Subcutaneous adipose tissue (tissue), 4 donors: ENCODE results near the gene F5. TPM values are rescaled to one million over a fixed set of nuclear protein-coding genes. Genes with fewer than 3 reads are reported as not detected.

Source experiments
- total RNA-seq, 4 donors: library from RNA; depleted of rRNA; stranded (reverse); fragments of >200 nt; gene quantifications; one replicate each; pipeline ENCODE4 v1.1.0, GENCODE V29; 2016
- TF ChIP-seq, protein P1 (sequence below): fragments of 450-650 bp; IDR thresholded peaks from one replicate; pipeline ENCODE4 v1.5.1; 2016; ENCODE audit warnings: low read depth, mild to moderate bottlenecking, control low read depth, antibody characterized with exemption, moderate library complexity

The F5 gene
- total RNA-seq, 4 donors from 2014 or later, result 2.3 to 16.3 (median 8.2) TPM

DNA sequence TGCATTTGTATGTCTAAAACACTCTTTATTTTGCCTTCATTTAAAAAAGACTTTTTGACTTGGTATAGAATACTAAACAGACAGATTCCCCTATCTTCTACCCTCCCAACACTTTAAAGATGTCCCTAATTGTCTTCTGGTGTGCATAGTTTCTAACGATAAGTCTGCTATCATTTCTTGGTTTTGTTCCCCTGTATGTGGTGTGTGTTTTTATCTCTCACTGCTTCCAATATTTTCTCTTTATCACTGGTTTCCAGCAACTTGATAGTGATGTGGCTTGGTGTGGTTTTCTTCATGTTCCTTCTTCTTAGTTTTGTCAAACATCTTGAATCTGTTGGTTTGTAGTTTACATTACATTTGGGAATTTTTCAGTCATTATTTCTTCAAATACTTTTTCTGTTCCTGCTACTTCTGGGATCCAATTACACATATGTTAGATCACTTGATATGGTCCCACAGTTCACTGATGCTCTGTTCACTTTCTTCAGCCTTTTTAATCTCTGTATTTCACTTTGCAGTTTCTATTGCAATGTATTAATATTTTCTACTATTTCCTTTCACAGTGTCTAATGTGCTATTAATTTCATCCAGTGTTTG is 23.2 kb downstream of the F5 start:
- TF ChIP-seq, protein P1, sequence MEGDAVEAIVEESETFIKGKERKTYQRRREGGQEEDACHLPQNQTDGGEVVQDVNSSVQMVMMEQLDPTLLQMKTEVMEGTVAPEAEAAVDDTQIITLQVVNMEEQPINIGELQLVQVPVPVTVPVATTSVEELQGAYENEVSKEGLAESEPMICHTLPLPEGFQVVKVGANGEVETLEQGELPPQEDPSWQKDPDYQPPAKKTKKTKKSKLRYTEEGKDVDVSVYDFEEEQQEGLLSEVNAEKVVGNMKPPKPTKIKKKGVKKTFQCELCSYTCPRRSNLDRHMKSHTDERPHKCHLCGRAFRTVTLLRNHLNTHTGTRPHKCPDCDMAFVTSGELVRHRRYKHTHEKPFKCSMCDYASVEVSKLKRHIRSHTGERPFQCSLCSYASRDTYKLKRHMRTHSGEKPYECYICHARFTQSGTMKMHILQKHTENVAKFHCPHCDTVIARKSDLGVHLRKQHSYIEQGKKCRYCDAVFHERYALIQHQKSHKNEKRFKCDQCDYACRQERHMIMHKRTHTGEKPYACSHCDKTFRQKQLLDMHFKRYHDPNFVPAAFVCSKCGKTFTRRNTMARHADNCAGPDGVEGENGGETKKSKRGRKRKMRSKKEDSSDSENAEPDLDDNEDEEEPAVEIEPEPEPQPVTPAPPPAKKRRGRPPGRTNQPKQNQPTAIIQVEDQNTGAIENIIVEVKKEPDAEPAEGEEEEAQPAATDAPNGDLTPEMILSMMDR, result no peak

DNA sequence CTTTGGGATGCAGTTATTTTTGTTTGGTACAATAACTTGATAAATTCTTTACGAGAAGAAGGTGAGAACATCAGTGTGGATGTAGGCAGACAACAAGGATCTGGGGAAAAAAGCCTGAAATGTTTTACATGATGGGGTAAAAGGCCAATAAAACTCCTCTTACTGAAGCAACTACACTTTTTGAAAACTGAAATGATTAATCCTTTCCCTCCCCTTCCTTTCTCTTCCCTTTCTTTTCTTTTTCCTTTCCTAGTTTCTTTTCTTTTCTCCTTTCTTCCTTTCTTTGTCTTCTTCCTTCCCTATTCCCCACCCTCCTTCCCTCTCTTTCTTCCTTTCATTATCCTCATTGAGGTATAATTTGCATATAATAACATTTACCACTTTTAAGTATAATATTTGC is 24.6 kb downstream of the F5 start:
- TF ChIP-seq, protein P1, result no peak

DNA sequence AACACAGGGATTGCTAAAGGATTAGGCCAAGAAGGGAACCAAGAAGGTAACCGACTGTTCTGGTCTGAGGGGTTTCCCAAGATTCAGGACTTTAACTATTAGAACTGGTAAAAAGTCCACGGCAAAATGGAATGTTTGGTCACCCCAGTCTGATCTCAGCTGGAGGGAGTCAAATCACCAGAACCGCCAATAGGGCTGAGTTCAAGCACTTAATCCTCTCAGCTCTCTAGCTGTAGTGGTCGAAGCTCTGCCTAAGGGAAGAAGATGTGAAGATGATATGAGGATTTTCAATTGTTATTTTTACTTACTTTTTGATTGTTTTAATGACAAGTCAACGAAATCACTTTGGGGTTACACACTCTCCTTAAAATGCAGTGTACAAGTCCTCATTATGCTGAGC is 29.1 kb downstream of the F5 start:
- TF ChIP-seq, protein P1, result no peak

DNA sequence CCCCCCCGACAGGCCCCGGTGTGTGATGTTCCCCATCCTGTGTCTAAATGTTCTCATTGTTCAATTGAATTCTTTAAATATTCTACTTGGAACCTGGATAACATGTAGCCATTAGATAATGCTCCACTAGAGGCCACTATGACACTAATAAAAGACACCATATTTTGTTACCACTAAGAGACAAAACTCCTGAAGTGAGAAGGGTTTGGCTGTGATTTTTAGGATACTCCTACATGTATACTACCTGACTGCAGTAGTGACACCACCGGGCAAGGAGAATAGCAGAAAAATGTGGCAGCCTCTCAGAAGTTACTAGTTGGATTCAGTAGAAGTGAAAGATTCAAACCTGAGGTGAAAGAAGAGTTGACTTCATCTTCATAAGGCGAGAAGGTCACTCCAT is 36.0 kb downstream of the F5 start:
- TF ChIP-seq, protein P1, result no peak

DNA sequence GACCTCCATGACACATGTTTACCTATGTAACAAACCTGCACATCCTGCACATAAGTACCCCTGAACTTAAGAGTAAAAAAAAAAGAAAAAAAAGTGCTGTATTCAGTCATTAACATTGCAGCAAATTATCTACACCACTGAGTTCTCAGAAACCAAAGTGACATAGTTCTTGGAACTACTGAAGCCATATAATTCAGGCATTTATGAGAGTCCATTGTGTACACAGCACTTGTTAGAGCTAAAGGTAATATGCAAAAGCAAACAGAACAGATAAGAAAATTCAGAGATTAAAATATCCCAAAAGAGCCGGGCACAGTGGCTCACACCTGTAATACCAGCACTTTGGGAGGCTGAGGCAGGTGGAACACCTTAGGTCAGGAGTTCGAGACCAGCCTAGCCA is 38.0 kb downstream of the F5 start:
- TF ChIP-seq, protein P1, result no peak

DNA sequence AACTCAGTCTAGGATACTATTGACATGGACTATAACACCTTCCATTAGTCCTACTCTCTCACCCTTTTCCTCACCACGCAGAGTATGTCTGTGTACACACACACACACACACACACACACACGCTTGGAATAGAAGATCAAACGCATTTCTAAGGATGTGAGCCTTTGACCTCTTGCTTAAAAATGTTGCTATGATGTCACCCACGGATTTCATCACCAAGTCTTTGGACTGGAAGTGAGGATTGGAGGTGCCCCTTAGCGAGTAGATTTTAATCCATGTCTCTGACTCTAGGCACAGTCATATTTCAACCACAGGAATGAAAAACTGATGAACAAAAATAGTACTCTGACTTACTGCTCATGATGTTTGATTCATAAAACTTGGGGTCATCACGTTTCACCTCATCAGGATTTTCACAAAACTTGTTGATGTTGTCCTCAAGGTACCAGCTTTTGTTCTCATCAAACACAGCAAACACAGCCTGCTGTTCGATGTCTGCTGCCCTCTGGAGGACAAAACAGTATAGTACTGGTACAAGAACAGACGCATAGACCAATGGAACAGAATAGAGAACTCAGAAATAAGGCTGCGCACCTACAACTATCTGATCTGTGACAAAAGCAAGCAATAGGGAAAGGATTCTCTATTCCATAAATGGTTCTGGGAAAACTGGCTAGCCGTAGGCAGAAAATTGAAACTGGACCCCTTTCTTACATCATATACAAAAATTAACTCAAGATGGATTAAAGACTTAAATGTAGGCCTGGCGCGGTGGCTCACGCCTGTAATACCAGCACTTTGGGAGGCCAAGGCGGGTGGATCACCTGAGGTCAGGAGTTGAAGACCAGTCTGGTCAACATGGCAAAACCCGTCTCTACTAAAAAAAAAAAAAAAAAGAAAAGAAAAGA is 39.9 kb downstream of the F5 start:
- TF ChIP-seq, protein P1, result no peak

DNA sequence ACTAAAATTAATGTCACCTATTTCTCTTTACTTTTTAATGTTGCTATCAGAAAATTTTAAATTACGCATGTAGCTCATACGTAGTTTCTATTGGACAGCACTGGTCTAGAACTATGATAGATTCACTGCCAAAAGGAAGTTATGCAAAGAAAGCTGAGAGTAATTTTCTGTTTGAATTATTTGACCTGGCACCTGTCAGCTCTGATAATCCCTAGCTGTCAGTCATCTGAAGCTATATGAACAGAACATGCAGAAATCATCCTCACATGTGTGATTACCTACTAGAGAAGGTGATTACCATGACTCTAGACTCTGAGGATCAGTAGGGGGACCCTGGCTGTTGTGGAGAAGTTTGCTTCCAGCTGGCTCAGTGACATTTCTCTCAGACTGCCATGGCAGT is 40.8 kb downstream of the F5 start:
- TF ChIP-seq, protein P1, result no peak
